Body of pancreas (tissue), 4 donors: Measurements from ENCODE around the gene SIPA1.

Experiments used
- POLR2A ChIP-seq, 3 donors: fragments of 450-650 bp; IDR thresholded peaks; one replicate each; pipeline ENCODE4 v1.6.1; 2016; ENCODE audit warnings: antibody characterized with exemption in 3 of 3, mild to moderate bottlenecking in 2 of 3
- TF ChIP-seq, protein P1 (sequence below), 7 experiments: fragments of 450-650 bp in 4 of 7; fragments of 200-600 bp in 3 of 7; sonication (generic) in 3 of 7; IDR thresholded peaks; one replicate each; pipeline ENCODE4 v1.5.1; 2016 to 2019; ENCODE audit warnings: antibody characterized with exemption in 7 of 7

DNA sequence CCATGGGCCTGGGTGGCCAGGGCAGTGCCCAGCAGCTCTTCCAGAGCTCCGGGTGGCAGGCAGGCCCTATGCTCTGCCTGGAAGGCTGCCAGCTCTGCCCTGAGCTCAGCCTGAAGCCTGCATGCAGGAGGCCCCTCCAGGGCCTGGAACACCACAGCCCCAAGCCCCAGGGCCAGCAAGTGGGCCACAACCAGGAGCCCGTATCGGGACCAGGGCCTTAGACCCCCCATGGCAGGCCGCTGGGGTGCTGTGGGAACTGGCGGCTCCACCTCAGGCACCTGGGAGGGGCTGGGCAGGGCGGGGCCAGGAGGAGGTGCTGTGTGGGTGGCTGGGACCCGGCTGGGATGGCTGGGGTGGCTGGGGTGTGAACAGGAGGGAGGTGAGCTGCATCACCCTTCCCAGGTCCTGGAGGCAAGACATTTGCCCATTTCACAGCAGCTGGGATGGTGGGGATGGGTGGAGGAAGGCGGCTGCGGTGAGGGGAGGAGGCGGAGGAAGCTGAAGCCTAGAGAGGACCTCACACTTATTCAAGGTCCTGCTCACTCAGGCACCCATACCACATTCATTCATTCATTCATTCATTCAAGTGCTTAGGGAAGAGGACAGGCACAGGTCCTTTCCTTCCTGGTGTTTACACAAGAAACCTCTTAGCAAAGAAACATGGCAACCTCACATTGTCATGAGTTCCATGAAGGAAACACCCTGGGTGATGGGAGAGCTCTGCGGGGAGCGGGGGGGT is 42.2 kb upstream of the SIPA1 start, which contains the start of gene KCNK7:
- TF ChIP-seq, protein P1, sequence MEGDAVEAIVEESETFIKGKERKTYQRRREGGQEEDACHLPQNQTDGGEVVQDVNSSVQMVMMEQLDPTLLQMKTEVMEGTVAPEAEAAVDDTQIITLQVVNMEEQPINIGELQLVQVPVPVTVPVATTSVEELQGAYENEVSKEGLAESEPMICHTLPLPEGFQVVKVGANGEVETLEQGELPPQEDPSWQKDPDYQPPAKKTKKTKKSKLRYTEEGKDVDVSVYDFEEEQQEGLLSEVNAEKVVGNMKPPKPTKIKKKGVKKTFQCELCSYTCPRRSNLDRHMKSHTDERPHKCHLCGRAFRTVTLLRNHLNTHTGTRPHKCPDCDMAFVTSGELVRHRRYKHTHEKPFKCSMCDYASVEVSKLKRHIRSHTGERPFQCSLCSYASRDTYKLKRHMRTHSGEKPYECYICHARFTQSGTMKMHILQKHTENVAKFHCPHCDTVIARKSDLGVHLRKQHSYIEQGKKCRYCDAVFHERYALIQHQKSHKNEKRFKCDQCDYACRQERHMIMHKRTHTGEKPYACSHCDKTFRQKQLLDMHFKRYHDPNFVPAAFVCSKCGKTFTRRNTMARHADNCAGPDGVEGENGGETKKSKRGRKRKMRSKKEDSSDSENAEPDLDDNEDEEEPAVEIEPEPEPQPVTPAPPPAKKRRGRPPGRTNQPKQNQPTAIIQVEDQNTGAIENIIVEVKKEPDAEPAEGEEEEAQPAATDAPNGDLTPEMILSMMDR (IDR thresholded peaks at IDR 0.05), result no peak
- TF ChIP-seq POLR2A (IDR thresholded peaks at IDR 0.05), result no peak
